Central memory CD8-positive, alpha-beta T cell (primary cell): Measurements from ENCODE around the gene ARID5B.

Experiments
- ATAC-seq: fragments of 150-1000 bp; cut with Tn5 transposase; replicated peaks from 2 replicates; pipeline ENCODE4 v1.10.0; 2022; ENCODE audit warnings: mild to moderate bottlenecking, moderate FRiP score, moderate number of reproducible peaks; ENCODE audit not compliant: poor library complexity, severe bottlenecking; ENCODE audit errors: extremely low read depth
- DNase-seq, 2 donors: peaks; one replicate each; pipeline ENCODE4 v3.0.0; 2021; ENCODE audit warnings: low spot score in 2 of 2
- H3K27ac Mint-ChIP-seq: one replicate; pipeline ENCODE4 v1.8.0; 2022; ENCODE audit warnings: low read depth, mild to moderate bottlenecking, moderate library complexity, mixed read lengths
- H3K27me3 Mint-ChIP-seq: one replicate; pipeline ENCODE4 v1.8.0; 2022; ENCODE audit warnings: mixed read lengths
- H3K36me3 Mint-ChIP-seq: one replicate; pipeline ENCODE4 v1.8.0; 2022; ENCODE audit warnings: mild to moderate bottlenecking, moderate library complexity, mixed read lengths; ENCODE audit not compliant: insufficient read depth
- H3K4me1 Mint-ChIP-seq: one replicate; pipeline ENCODE4 v1.8.0; 2022; ENCODE audit warnings: mixed read lengths
- H3K4me3 Mint-ChIP-seq: one replicate; pipeline ENCODE4 v1.8.0; 2022; ENCODE audit warnings: mild to moderate bottlenecking, moderate library complexity, mixed read lengths
- H3K9me3 Mint-ChIP-seq: one replicate; pipeline ENCODE4 v1.8.0; 2022; ENCODE audit warnings: mixed read lengths

Gene ARID5B

DNA sequence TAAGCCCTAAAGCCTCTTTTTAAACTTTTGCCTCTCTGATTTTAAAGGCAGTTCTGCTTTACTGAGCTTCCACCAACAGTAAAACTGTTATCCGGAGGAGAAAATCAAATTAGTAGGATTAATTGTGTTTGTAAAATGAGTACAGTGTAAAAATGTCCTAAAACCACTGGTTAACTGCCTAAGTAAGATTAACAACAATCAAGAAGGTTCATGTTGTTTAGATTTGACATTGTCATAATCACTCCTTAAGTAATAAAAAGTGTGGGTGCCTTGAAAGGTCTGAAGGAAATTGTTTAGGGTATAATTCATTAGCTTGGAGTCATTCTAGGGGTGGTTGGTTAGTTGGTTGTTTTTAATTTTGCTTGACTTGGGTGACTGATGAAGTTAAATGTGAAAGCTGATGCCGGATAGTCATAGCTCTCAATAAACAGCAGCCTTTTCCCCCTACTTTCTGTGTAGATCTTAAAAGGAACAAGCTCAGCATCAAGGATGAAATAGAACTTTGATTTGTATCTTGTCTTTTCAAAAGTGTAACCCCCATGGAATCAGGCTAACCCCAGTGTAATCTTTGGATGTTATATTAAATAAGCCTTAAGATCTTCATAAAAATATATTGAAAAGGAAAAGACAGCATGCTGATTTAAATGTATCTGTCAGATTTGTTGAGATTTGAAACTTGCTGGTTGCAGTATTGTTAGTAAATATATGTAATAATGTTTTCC, 148.3 kb downstream of the ARID5B start:
- Mint-ChIP-seq H3K27me3 (no peaks in the 10 kb centered on the region), H3K9me3 (no peaks in the 10 kb centered on the region), H3K27ac (peak overlapping the region; percentile 88), H3K4me1 (peaks cover 90% of the 10 kb centered on the region), H3K36me3 (peaks cover 27% of the 10 kb centered on the region), H3K4me3 (peak overlapping the region; percentile 87)
- ATAC-seq: no peak
- no peak for DNase-seq

- Mint-ChIP-seq H3K27ac (peak overlapping the region; percentile 88), H3K9me3 (no peaks in the 10 kb centered on the region), H3K4me3 (peak overlapping the region; percentile 87), H3K27me3 (no peaks in the 10 kb centered on the region), H3K4me1 (peaks cover 85% of the 10 kb centered on the region), H3K36me3 (peaks cover 27% of the 10 kb centered on the region)
- no peak for DNase-seq
- no peak for ATAC-seq
These were observed 148.9 kb downstream of the ARID5B start for GRCh38 chr10:62050346-62050892.

DNA sequence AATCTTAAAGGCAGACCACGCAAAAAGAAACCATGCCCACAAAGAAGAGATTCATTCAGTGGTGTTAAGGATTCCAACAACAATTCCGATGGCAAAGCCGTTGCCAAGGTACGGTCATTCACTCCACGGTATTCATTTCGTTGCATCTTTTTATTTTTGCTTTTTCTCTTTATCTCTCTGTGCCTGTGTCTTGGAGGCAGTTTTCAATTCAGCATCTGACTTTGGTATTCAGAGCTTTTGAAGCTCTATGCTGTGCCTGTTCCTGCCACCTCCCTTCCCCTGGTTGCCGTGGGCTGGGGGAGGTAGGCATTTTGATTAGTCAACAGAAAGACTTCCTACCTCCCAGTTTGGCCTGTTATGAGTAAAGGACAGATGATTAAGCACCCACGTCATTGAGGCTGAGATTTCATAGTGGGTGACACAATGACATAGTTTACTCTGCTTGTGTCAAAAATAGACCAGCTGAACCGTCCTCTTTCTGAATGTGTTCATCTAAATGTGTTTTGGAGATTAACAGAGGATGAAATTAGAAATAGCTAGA, 149.5 kb downstream of the ARID5B start:
- H3K27ac Mint-ChIP-seq: peak overlapping the region; percentile 88
- H3K9me3 Mint-ChIP-seq: no peaks in the 10 kb centered on the region
- peak; percentile 77 for ATAC-seq
- peak overlapping the region; percentile 87 for H3K4me3 Mint-ChIP-seq
- peaks cover 27% of the 10 kb centered on the region for H3K36me3 Mint-ChIP-seq
- no peaks in the 10 kb centered on the region for H3K27me3 Mint-ChIP-seq
- peaks cover 83% of the 10 kb centered on the region for H3K4me1 Mint-ChIP-seq
- peak; percentile 32 to 69 for DNase-seq

DNA sequence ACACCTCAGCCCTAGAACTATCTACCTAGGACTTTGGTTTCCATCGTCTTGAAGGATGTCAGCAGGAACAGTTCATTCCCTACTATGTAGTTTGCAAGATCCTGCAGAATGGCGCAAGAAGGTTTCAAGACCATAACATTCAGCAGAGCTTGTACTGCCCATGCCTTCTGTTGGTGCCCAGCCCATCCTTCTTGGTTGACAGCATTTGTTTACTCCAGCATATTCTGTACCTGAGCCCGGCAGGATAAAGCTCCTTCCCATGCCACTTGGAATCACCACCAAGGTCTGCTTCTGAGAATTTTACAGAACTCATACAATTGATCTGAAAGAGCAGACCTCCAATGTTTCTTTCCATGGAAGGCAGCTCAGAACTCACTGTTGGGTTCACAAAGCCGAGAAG, 150.8 kb downstream of the ARID5B start:
- H3K27ac Mint-ChIP-seq: peak overlapping the region; percentile 16
- no peaks in the 10 kb centered on the region for H3K9me3 Mint-ChIP-seq
- peaks cover 73% of the 10 kb centered on the region for H3K4me1 Mint-ChIP-seq
- no peak for DNase-seq
- no peaks in the 10 kb centered on the region for H3K27me3 Mint-ChIP-seq
- no peak for ATAC-seq
- H3K4me3 Mint-ChIP-seq: no peak overlapping the region
- peaks cover 34% of the 10 kb centered on the region for H3K36me3 Mint-ChIP-seq

DNA sequence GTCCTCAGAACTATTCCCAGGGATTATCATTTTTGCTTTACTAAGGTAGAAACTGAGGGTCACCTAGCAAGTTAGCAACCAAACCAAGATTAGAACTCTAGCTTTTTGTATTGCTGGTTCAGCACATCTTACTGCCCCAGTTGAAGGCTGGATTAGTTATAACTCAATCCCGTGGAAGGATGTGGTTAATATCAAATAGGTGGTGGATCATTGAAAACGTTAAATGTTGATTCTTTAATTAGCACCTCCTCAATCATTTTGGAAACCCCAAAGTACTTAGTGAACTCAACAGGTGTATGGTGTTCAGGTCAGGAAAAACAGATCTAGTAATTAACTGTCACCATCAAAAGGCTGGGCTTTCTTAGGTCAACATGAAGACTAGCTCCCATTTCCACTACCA, 152.4 kb downstream of the ARID5B start:
- ATAC-seq: no peak
- DNase-seq: no peak
- Mint-ChIP-seq H3K4me3 (peak overlapping the region; percentile 53), H3K9me3 (no peaks in the 10 kb centered on the region), H3K4me1 (peaks cover 57% of the 10 kb centered on the region), H3K27me3 (no peaks in the 10 kb centered on the region), H3K27ac (peak overlapping the region; percentile 44), H3K36me3 (peaks cover 37% of the 10 kb centered on the region)

- Mint-ChIP-seq H3K4me1 (peaks cover 52% of the 10 kb centered on the region), H3K9me3 (no peaks in the 10 kb centered on the region), H3K27ac (peak overlapping the region; percentile 67), H3K36me3 (peaks cover 40% of the 10 kb centered on the region), H3K27me3 (no peaks in the 10 kb centered on the region), H3K4me3 (peak overlapping the region; percentile 53)
- no peak for ATAC-seq
- no peak for DNase-seq
These were observed 152.9 kb downstream of the ARID5B start for GRCh38 chr10:62054408-62054807.

GRCh38 chr10:62054830-62055229, 153.3 kb downstream of the ARID5B start:
- H3K27ac Mint-ChIP-seq: peak overlapping the region; percentile 67
- H3K4me3 Mint-ChIP-seq: peak overlapping the region; percentile 53
- H3K36me3 Mint-ChIP-seq: peaks cover 45% of the 10 kb centered on the region
- ATAC-seq: no peak
- no peak for DNase-seq
- no peaks in the 10 kb centered on the region for H3K9me3 Mint-ChIP-seq
- peaks cover 48% of the 10 kb centered on the region for H3K4me1 Mint-ChIP-seq
- no peaks in the 10 kb centered on the region for H3K27me3 Mint-ChIP-seq

DNA sequence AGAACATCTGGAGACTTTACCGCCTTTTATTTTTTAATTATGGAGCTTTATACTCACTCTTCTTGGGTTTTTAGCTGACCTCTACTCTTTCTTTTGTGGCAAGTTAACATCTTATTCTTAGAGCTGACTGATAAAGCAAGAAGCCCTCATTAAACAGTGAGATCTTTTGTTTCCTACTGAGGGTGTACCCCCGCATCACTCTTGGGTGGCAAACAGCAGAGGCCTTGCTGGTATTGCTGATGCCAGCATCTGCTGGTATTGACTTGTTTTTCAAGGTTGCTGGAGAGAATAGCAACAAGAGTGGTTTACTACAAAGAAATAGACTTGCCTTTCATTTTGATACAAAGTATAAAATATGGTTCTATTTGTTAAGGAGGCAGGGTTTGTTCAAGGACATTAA, 154.7 kb downstream of the ARID5B start:
- no peak overlapping the region for H3K27ac Mint-ChIP-seq
- H3K9me3 Mint-ChIP-seq: no peaks in the 10 kb centered on the region
- peaks cover 39% of the 10 kb centered on the region for H3K4me1 Mint-ChIP-seq
- ATAC-seq: no peak
- no peak overlapping the region for H3K4me3 Mint-ChIP-seq
- DNase-seq: no peak
- H3K36me3 Mint-ChIP-seq: peaks cover 44% of the 10 kb centered on the region
- H3K27me3 Mint-ChIP-seq: no peaks in the 10 kb centered on the region

DNA sequence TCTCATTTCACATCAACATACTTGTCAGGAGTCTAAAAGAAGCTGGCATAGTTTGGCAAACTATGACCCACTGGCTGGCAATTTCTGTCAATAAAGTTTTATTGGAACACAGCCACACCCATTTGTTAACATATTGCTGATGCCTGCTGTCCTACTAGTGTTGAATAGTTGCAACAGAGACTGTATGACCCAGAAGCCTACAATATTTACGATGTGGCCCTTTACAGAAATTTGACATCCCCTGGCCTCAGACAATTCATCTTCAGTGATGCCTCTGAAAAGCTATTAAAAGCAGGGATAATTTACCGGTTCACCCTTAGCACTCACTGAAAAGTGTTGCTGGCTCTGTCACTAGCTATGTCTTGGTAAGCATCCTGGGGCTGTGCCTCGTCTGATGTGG, 155.2 kb downstream of the ARID5B start:
- Mint-ChIP-seq H3K4me3 (no peak overlapping the region), H3K9me3 (no peaks in the 10 kb centered on the region), H3K4me1 (peaks cover 42% of the 10 kb centered on the region), H3K27me3 (no peaks in the 10 kb centered on the region), H3K27ac (no peak overlapping the region), H3K36me3 (peaks cover 42% of the 10 kb centered on the region)
- DNase-seq (no peak), ATAC-seq (no peak)

GRCh38 chr10:62057359-62057758, 155.9 kb downstream of the ARID5B start:
- H3K36me3 Mint-ChIP-seq: peaks cover 41% of the 10 kb centered on the region
- DNase-seq (no peak), ATAC-seq (no peak)
- no peaks in the 10 kb centered on the region for H3K27me3 Mint-ChIP-seq
- H3K4me3 Mint-ChIP-seq: no peak overlapping the region
- H3K9me3 Mint-ChIP-seq: no peaks in the 10 kb centered on the region
- peaks cover 43% of the 10 kb centered on the region for H3K4me1 Mint-ChIP-seq
- no peak overlapping the region for H3K27ac Mint-ChIP-seq

GRCh38 chr10:62057850-62058249, 156.4 kb downstream of the ARID5B start:
- Mint-ChIP-seq H3K4me1 (peaks cover 38% of the 10 kb centered on the region), H3K27me3 (no peaks in the 10 kb centered on the region), H3K4me3 (no peak overlapping the region), H3K36me3 (peaks cover 39% of the 10 kb centered on the region), H3K9me3 (no peaks in the 10 kb centered on the region), H3K27ac (no peak overlapping the region)
- ATAC-seq (no peak), DNase-seq (no peak)

DNA sequence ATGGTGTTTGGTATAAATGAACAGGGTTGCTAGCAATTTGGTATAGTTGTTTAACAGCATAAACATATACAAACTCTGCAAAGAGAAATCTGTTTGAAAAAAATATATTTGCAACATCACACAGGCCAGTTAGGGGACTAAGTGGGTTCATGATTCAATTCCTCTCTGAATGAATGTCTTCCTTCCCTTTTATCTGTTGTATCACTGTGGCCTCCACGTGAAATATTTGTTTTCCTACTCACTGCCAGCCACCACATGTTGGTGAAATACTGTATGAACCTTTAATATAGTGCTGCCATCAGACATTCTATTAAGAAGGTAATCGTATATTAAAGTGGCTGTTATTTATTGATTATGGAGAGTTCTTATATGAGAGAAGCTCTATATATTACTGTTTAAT, 157.0 kb downstream of the ARID5B start:
- Mint-ChIP-seq H3K27me3 (no peaks in the 10 kb centered on the region), H3K4me1 (peaks cover 32% of the 10 kb centered on the region), H3K9me3 (no peaks in the 10 kb centered on the region), H3K4me3 (no peak overlapping the region), H3K27ac (no peak overlapping the region), H3K36me3 (peaks cover 38% of the 10 kb centered on the region)
- no peak for DNase-seq
- ATAC-seq: no peak

- DNase-seq (no peak), ATAC-seq (no peak)
- no peaks in the 10 kb centered on the region for H3K27me3 Mint-ChIP-seq
- peaks cover 28% of the 10 kb centered on the region for H3K4me1 Mint-ChIP-seq
- no peaks in the 10 kb centered on the region for H3K9me3 Mint-ChIP-seq
- H3K36me3 Mint-ChIP-seq: peaks cover 40% of the 10 kb centered on the region
- H3K4me3 Mint-ChIP-seq: no peak overlapping the region
- H3K27ac Mint-ChIP-seq: no peak overlapping the region
These were observed 157.4 kb downstream of the ARID5B start for GRCh38 chr10:62058896-62059216.
